GM12878 (cell line): ENCODE results near the gene KDM2A. TPM values are rescaled to one million over a fixed set of nuclear protein-coding genes. Genes with fewer than 3 reads are reported as not detected.

ENCODE experiments used
- ATAC-seq: fragments of 200-7000 bp; cut with Tn5 transposase; 3 replicates; pipeline ENCODE4 v1.9.1; 2020; ENCODE audit warnings: mild to moderate bottlenecking, moderate library complexity
- BruUV-seq: library from RNA; stranded (reverse); fragments of 400-500 nt; replicated peaks from 2 replicates; lab custom pipeline; 2021; lab: Mats Ljungman, UMichigan
- CTCF ChIA-PET: fragments of 300-600 bp; sonication (Branson Sonifier 250); formaldehyde crosslinking; extraction: SDS; loops from one replicate; lab custom pipeline; 2021; ENCODE audit warnings: inconsistent platforms; lab: Yijun Ruan, JAX
- POLR2A ChIA-PET: fragments of 350-600 bp; formaldehyde crosslinking; extraction: SDS; loops from one replicate; lab custom pipeline; 2021; ENCODE audit warnings: inconsistent platforms; lab: Charles Lee
- RAD21 ChIA-PET: fragments of 300-600 bp; sonication (Branson Sonifier 250); formaldehyde crosslinking; loops from one replicate; lab custom pipeline; 2023; ENCODE audit warnings: antibody characterized with exemption; ENCODE audit not compliant: unreplicated experiment; lab: Charles Lee
- SMC1A ChIA-PET: fragments of 300-600 bp; sonication (Branson Sonifier 250); formaldehyde crosslinking; loops from one replicate; lab custom pipeline; 2023; ENCODE audit not compliant: unreplicated experiment, uncharacterized antibody; lab: Charles Lee
- DNase-seq: peaks from one replicate; pipeline ENCODE4 v3.0.0-alpha.2; 2011; ENCODE audit warnings: low read depth, low spot score
- FAIRE-seq: peaks from 3 replicates; lab custom pipeline; 2011; peaks lifted over from hg19 to GRCh38; lab: Jason Lieb, UNC
- H2AFZ ChIP-seq: 2 replicates; pipeline ENCODE4 v1.6.0; 2011; ENCODE audit warnings: low read depth, low read length, control low read depth; ENCODE audit not compliant: control insufficient read depth
- H3K27ac ChIP-seq: 2 replicates; pipeline ENCODE4 v1.5.1; 2011; ENCODE audit warnings: control low read depth; ENCODE audit not compliant: control insufficient read depth, insufficient read depth
- H3K27me3 ChIP-seq, 2 experiments: replicated peaks in 1 of 2; 2 replicates each; pipeline versions ENCODE4 v1.6.0 to v1.6.1; 2011; ENCODE audit warnings: low read length in 1 of 2; ENCODE audit not compliant: control insufficient read depth in 2 of 2, insufficient read depth in 2 of 2
- H3K36me3 ChIP-seq, 2 experiments: 2 replicates each; pipeline ENCODE4 v1.5.1; 2011; ENCODE audit warnings: low read length in 1 of 2; ENCODE audit not compliant: control insufficient read depth in 2 of 2, insufficient read depth in 2 of 2
- H3K4me1 ChIP-seq: 2 replicates; pipeline ENCODE4 v1.6.1; 2011; ENCODE audit warnings: mild to moderate bottlenecking, low read length, moderate library complexity, mixed read lengths; ENCODE audit not compliant: control insufficient read depth, insufficient read depth
- H3K4me2 ChIP-seq: 2 replicates; pipeline ENCODE4 v1.6.0; 2011; ENCODE audit warnings: control low read depth; ENCODE audit not compliant: control insufficient read depth, insufficient read depth
- H3K4me3 ChIP-seq: fragments of 200-600 bp; sonication (generic); 2 replicates; pipeline ENCODE4 v1.5.1; 2016
- H3K79me2 ChIP-seq: 2 replicates; pipeline ENCODE4 v1.6.0; 2011; ENCODE audit warnings: low read length; ENCODE audit not compliant: control insufficient read depth, insufficient read depth
- H3K9ac ChIP-seq: 2 replicates; pipeline ENCODE4 v1.8.0; 2011; ENCODE audit warnings: low read length, control low read depth, mixed read lengths; ENCODE audit not compliant: control insufficient read depth, insufficient read depth
- H3K9me3 ChIP-seq: replicated peaks from 3 replicates; pipeline ENCODE4 v1.5.1; 2011; ENCODE audit warnings: mild to moderate bottlenecking, low read length; ENCODE audit not compliant: control insufficient read depth, insufficient read depth
- H4K20me1 ChIP-seq: 2 replicates; pipeline ENCODE4 v1.6.0; 2011; ENCODE audit not compliant: control insufficient read depth, insufficient read depth
- BMI1 ChIP-seq: fragments of 450-650 bp; IDR thresholded peaks from 2 replicates; pipeline ENCODE4 v1.6.1; 2016; ENCODE audit warnings: mild to moderate bottlenecking, moderate library complexity, borderline replicate concordance
- CBFB ChIP-seq: IDR thresholded peaks from 2 replicates; pipeline ENCODE4 v1.6.1; 2016; ENCODE audit warnings: antibody characterized with exemption, low read depth
- CBX3 ChIP-seq: fragments of 200-600 bp; sonication (generic); IDR thresholded peaks from 2 replicates; pipeline ENCODE4 v1.6.1; 2016; ENCODE audit warnings: low read depth, borderline replicate concordance
- HDGF ChIP-seq: fragments of 450-650 bp; IDR thresholded peaks from 2 replicates; pipeline ENCODE4 v1.6.1; 2016; ENCODE audit warnings: antibody characterized with exemption
- MAX ChIP-seq: IDR thresholded peaks from 2 replicates; pipeline ENCODE4 v1.6.1; 2012; ENCODE audit warnings: low read depth, low read length, improper control_type of control experiment
- MYC ChIP-seq: IDR thresholded peaks from 2 replicates; pipeline ENCODE4 v1.6.1; 2011; ENCODE audit warnings: mild to moderate bottlenecking, low read length, moderate library complexity, inconsistent platforms; ENCODE audit not compliant: insufficient read depth, insufficient replicate concordance, insufficient read length, severe bottlenecking
- POLR2AphosphoS2 ChIP-seq: IDR thresholded peaks from 2 replicates; pipeline ENCODE4 v1.6.1; 2011; ENCODE audit warnings: low read depth, mild to moderate bottlenecking, low read length, improper control_type of control experiment, moderate library complexity
- YBX1 ChIP-seq: fragments of 450-650 bp; IDR thresholded peaks from 2 replicates; pipeline ENCODE4 v1.6.1; 2016; ENCODE audit warnings: antibody characterized with exemption
- WGBS: methylation state at CpG from one replicate; pipeline ENCODE4 v1.1.6; 2016; ENCODE audit warnings: low lambda C conversion rate; ENCODE audit not compliant: insufficient replicate concordance, insufficient coverage; ENCODE audit errors: missing lambda C conversion rate; 5-methylcytosine and 5-hydroxymethylcytosine counted together
- in situ Hi-C: fragments of 300-500 bp; cut with MboI; formaldehyde crosslinking; loops from 9 replicates; pipeline ENCODE4 v1.14.3; 2018; ENCODE audit warnings: mixed read lengths
- intact Hi-C: fragments of 100-400 bp; cut with micrococcal nuclease; formaldehyde crosslinking; loops from one replicate; pipeline ENCODE4 v1.14.2; 2022; ENCODE audit not compliant: unreplicated experiment
- polyA plus RNA-seq, 11 experiments: library from polyadenylated mRNA; depleted of rRNA in 4 of 11; unstranded in 6 of 11; stranded (reverse) in 5 of 11; fragments of >200 nt; fragmentation: Nextera tagmentation in 4 of 11; fragmentation: Illumina TruSeq in 1 of 11; extraction: Ambion mirVana in 4 of 11; extraction: Trizol in 1 of 11; gene quantifications; 1 replicate in 1 of 11; 2 replicates in 10 of 11; pipeline versions ENCODE4 v1.2.1 to v1.2.3, GENCODE V29; 2011 to 2016; ENCODE audit warnings: inconsistent platforms in 2 of 11, missing spikeins in 2 of 11, low read depth in 1 of 11
- total RNA-seq, 4 experiments: library from RNA; depleted of rRNA in 3 of 4; stranded (reverse); fragments of >200 nt in 3 of 4; fragmentation: Illumina TruSeq in 1 of 4; extraction: Trizol in 1 of 4; gene quantifications; 2 replicates each; pipeline versions ENCODE4 v1.2.1 to v1.2.3, GENCODE V29; 2013 to 2021
- TF ChIP-seq, protein P1 (sequence below): fragments of 450-650 bp; IDR thresholded peaks from 2 replicates; pipeline ENCODE4 v1.6.1; 2016; ENCODE audit warnings: mild to moderate bottlenecking, moderate library complexity, borderline replicate concordance
- TF ChIP-seq, protein P2 (sequence below): fragments of 450-650 bp; IDR thresholded peaks from 2 replicates; pipeline ENCODE4 v1.6.1; 2018; ENCODE audit warnings: mild to moderate bottlenecking, low read depth, moderate library complexity; ENCODE audit not compliant: partially characterized antibody

KDM2A gene
- total and polyA plus RNA-seq, 10 of the 15 experiments (the other 5 are each of a cell fraction or from before 2014, with no cell fraction given), result 10.5 to 69.3 (median 41.6) TPM

DNA sequence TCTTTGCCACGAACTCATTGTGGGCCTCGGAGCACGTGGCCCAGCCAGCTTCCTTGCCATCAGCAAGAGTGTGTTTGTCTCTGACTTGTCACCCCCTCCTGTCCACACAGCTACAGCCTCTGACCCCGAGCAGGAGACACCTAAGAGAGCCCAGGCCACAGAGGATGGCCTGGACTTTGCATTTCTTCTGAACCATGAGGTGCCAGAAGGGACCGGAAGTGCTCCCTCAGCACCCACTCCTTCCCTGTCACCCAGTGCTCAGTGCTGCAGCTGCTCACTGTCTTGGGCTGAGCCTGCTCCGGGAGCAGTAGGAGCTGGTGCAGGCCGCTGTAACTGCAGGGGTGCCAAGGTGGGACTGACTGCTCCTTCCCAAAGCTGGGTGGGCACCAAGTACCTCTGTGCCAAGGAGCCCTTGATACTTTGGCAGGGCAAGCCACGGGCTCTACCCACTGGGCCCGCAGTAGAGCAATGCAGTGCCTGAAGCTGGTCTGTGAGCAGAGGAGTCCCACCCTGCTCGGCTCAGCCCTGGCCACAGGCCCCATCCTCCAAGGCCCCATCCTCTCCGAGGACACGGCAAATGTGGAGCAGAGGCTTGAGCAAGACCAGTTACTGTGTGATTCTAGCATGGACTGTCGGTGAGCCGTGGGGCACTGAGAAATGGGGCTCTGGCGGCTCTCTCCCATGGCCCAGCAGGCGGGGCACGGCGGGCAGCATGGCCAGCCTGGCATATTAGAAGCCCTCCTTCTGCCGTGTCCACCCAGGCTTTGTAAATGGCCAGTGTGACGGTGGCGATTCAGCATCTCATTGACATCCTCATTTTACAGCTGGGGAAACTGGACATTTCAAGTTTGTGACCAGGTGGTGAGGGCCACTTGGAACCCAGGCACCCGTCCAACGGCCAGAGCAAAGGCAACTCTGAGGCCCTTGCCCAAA, 153.5 kb downstream of the KDM2A start:
- peaks cover 14 to 18% of the 10 kb centered on the region in 2 experiments; a peak in 3 of 4 replicates for H3K36me3 ChIP-seq
- FAIRE-seq, result no peak
- TF ChIP-seq CBFB (no peak), CBX3 (no peak), POLR2AphosphoS2 (no peak), HDGF (0 out of 2 replicates have a peak, but pooled peaks have one; percentile 13), MYC (peak; percentile 32), MAX (peak; percentile 57), BMI1 (no peak), YBX1 (no peak)
- TF ChIP-seq, protein P1, sequence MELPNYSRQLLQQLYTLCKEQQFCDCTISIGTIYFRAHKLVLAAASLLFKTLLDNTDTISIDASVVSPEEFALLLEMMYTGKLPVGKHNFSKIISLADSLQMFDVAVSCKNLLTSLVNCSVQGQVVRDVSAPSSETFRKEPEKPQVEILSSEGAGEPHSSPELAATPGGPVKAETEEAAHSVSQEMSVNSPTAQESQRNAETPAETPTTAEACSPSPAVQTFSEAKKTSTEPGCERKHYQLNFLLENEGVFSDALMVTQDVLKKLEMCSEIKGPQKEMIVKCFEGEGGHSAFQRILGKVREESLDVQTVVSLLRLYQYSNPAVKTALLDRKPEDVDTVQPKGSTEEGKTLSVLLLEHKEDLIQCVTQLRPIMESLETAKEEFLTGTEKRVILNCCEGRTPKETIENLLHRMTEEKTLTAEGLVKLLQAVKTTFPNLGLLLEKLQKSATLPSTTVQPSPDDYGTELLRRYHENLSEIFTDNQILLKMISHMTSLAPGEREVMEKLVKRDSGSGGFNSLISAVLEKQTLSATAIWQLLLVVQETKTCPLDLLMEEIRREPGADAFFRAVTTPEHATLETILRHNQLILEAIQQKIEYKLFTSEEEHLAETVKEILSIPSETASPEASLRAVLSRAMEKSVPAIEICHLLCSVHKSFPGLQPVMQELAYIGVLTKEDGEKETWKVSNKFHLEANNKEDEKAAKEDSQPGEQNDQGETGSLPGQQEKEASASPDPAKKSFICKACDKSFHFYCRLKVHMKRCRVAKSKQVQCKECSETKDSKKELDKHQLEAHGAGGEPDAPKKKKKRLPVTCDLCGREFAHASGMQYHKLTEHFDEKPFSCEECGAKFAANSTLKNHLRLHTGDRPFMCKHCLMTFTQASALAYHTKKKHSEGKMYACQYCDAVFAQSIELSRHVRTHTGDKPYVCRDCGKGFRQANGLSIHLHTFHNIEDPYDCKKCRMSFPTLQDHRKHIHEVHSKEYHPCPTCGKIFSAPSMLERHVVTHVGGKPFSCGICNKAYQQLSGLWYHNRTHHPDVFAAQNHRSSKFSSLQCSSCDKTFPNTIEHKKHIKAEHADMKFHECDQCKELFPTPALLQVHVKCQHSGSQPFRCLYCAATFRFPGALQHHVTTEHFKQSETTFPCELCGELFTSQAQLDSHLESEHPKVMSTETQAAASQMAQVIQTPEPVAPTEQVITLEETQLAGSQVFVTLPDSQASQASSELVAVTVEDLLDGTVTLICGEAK, result peak; percentile 30; the same call in 1 of the 2 replicates
- TF ChIP-seq, protein P2, sequence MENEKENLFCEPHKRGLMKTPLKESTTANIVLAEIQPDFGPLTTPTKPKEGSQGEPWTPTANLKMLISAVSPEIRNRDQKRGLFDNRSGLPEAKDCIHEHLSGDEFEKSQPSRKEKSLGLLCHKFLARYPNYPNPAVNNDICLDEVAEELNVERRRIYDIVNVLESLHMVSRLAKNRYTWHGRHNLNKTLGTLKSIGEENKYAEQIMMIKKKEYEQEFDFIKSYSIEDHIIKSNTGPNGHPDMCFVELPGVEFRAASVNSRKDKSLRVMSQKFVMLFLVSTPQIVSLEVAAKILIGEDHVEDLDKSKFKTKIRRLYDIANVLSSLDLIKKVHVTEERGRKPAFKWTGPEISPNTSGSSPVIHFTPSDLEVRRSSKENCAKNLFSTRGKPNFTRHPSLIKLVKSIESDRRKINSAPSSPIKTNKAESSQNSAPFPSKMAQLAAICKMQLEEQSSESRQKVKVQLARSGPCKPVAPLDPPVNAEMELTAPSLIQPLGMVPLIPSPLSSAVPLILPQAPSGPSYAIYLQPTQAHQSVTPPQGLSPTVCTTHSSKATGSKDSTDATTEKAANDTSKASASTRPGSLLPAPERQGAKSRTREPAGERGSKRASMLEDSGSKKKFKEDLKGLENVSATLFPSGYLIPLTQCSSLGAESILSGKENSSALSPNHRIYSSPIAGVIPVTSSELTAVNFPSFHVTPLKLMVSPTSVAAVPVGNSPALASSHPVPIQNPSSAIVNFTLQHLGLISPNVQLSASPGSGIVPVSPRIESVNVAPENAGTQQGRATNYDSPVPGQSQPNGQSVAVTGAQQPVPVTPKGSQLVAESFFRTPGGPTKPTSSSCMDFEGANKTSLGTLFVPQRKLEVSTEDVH, result no peak

More for the DNA sequence above, 153.5 kb downstream of the KDM2A start:
- Histone ChIP-seq H3K4me2 (peak overlapping the region; percentile 100), H3K9me3 (no peaks in the 10 kb centered on the region), H3K27me3 (no peaks in the 10 kb centered on the region), H3K4me1 (peaks cover 80% of the 10 kb centered on the region), H3K4me3 (peak overlapping the region; percentile 81), H3K27ac (peak overlapping the region; percentile 98), H2AFZ (no peak overlapping the region), H3K9ac (peak overlapping the region; percentile 77), H4K20me1 (no peaks in the 10 kb centered on the region), H3K79me2 (peaks cover 100% of the 10 kb centered on the region)
- SMC1A ChIA-PET, result interaction anchor here (1.0 to 6.1 kb wide), 4 partner anchors 15 to 110 kb away, joined by 3 to 35 read pairs (median 4); partner anchors contain the start of gene ANKRD13D
- DNase-seq, result no peak
- peak; percentile 38 for ATAC-seq
- POLR2A ChIA-PET, result interaction anchor here (0.6 to 2.9 kb wide), 9 partner anchors 15 to 363 kb away, joined by 3 to 17 read pairs (median 4); partner anchors contain the start of genes ANKRD13D and POLD4
- BruUV-seq, result no TSS peak
- RAD21 ChIA-PET, result interaction anchor here (0.7 to 6.6 kb wide), 6 partner anchors 16 to 109 kb away, joined by 3 to 33 read pairs (median 10); partner anchors contain the start of genes ANKRD13D and POLD4
- in situ Hi-C loops (no loop called here), intact Hi-C loops (no loop called here)
- WGBS, result 14% methylated on average over 23 of the region's 23 CpGs
- CTCF ChIA-PET, result interaction anchor here (1.0 to 4.9 kb wide), 9 partner anchors 15 to 112 kb away, joined by 3 to 31 read pairs (median 7); partner anchors contain the start of gene POLD4
